ENCODE measurements around the gene OR4C16.

The OR4C16 gene, protein sequence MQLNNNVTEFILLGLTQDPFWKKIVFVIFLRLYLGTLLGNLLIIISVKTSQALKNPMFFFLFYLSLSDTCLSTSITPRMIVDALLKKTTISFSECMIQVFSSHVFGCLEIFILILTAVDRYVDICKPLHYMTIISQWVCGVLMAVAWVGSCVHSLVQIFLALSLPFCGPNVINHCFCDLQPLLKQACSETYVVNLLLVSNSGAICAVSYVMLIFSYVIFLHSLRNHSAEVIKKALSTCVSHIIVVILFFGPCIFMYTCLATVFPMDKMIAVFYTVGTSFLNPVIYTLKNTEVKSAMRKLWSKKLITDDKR

GRCh38 chr11:55571828-55572227, at the start of gene OR4C16:
Gene OR4C16 (plus strand): TSS chr11:55572128. CDS start chr11:55572128, 0 bp downstream.
- DNase-seq (ENCODE audit: low read depth), result no peak
- H3K4me3 ChIP-seq (ENCODE audit: low read depth, low read length), result no peak within 1 kb of the TSS

DNA sequence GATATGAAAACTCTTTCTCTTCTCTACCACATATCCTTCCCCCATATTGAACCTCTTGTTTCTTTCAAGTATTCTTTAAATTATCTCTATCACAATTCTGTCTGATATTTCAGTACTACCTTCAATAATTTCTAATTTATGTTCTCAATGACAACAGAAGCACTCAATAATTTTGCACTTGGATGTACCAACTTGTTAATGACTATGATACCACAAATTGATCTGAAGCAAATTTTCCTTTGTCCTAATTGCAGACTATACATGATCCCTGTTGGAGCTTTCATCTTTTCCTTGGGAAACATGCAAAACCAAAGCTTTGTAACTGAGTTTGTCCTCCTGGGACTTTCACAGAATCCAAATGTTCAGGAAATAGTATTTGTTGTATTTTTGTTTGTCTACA, 17.8 kb upstream of the OR4C16 start, which contains the start of gene OR4C15:
Gene OR4C15 (plus strand): TSS at position 301 of the 400 bp plus-strand sequence. CDS start 0 bp downstream, at position 301.
- no peak within 1 kb of the TSS for H3K4me3 ChIP-seq (ENCODE audit: low read depth, low read length)
- DNase-seq (ENCODE audit: low read depth), result no peak

DNA sequence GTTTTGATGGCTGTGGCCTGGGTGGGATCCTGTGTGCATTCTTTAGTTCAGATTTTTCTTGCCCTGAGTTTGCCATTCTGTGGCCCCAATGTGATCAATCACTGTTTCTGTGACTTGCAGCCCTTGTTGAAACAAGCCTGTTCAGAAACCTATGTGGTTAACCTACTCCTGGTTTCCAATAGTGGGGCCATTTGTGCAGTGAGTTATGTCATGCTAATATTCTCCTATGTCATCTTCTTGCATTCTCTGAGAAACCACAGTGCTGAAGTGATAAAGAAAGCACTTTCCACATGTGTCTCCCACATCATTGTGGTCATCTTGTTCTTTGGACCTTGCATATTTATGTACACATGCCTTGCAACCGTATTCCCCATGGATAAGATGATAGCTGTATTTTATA, 620 bp downstream of the OR4C16 start:
- DNase-seq (ENCODE audit: low read depth), result no peak
- H3K4me3 ChIP-seq (ENCODE audit: low read depth, low read length), result no peak overlapping the region

DNA sequence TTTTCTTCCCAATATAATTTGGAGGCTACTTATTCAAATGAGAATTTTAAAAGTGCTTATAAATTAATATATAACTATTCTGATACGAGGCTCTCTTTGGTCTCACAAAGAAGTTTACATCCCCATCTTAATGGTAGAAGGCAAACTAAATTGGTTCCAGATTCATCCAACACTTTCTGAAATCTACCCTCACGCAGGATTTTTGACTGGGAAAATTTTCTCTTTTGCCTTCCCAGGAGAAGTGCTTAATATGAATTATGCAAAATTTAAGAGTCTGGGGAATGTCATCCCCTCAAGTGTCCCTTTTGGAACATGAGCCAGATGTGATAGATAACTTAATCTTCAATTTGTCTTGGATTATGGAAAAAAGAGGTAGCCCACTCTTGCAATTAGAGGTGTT, 35.6 kb downstream of the OR4C16 start, which contains the start of gene OR4C11:
Gene OR4C11 (minus strand): TSS at position 101 of the 400 bp plus-strand sequence. CDS start 3,272 bp downstream, outside the sequence.
- H3K4me3 ChIP-seq (ENCODE audit: low read depth, low read length), result no peak within 1 kb of the TSS
- DNase-seq (ENCODE audit: low read depth), result no peak
